Stomach (tissue), 4 donors: Measurements from ENCODE around the gene ACSL3.

Experiments
- EP300 ChIP-seq: sonication (generic); formaldehyde crosslinking; IDR thresholded peaks from one replicate; pipeline ENCODE4 v1.6.1; 2017; ENCODE audit warnings: antibody characterized with exemption
- POLR2A ChIP-seq, 4 donors: fragments of 450-650 bp; IDR thresholded peaks; one replicate each; pipeline ENCODE4 v1.6.1; 2016; ENCODE audit warnings: antibody characterized with exemption in 4 of 4, control low read depth in 2 of 4, mild to moderate bottlenecking in 1 of 4, moderate library complexity in 1 of 4
- POLR2AphosphoS5 ChIP-seq, 3 donors: sonication (generic); formaldehyde crosslinking; IDR thresholded peaks; one replicate each; pipeline ENCODE4 v1.6.1; 2016; ENCODE audit warnings: antibody characterized with exemption in 3 of 3
- TF ChIP-seq, protein P1 (sequence below), 7 experiments: fragments of 450-650 bp in 4 of 7; fragments of 200-600 bp in 3 of 7; sonication (generic) in 3 of 7; IDR thresholded peaks; one replicate each; pipeline ENCODE4 v1.5.1; 2016 to 2019; ENCODE audit warnings: antibody characterized with exemption in 7 of 7, control low read depth in 2 of 7, mild to moderate bottlenecking in 1 of 7

GRCh38 chr2:222938327-222938726 is 77.5 kb downstream of the ACSL3 start:
- TF ChIP-seq POLR2A (IDR thresholded peaks at IDR 0.05) (no peak), EP300 (no peak), POLR2AphosphoS5 (IDR thresholded peaks at IDR 0.05) (no peak)
- TF ChIP-seq, protein P1, sequence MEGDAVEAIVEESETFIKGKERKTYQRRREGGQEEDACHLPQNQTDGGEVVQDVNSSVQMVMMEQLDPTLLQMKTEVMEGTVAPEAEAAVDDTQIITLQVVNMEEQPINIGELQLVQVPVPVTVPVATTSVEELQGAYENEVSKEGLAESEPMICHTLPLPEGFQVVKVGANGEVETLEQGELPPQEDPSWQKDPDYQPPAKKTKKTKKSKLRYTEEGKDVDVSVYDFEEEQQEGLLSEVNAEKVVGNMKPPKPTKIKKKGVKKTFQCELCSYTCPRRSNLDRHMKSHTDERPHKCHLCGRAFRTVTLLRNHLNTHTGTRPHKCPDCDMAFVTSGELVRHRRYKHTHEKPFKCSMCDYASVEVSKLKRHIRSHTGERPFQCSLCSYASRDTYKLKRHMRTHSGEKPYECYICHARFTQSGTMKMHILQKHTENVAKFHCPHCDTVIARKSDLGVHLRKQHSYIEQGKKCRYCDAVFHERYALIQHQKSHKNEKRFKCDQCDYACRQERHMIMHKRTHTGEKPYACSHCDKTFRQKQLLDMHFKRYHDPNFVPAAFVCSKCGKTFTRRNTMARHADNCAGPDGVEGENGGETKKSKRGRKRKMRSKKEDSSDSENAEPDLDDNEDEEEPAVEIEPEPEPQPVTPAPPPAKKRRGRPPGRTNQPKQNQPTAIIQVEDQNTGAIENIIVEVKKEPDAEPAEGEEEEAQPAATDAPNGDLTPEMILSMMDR (IDR thresholded peaks at IDR 0.05) = no peak
